Activated CD8-positive, alpha-beta memory T cell treated with anti-CD3 and anti-CD28 coated beads, Interleukin-2, amount 50 U/mL, for 4 hours (primary cell): ENCODE measurements around the gene SCFD2.
A peak's percentile ranks its signal among the peaks of the same experiment; 100 is the strongest.

Experiments used
- DNase-seq: peaks from one replicate; pipeline ENCODE4 v3.0.0-alpha.2; 2020

The SCFD2 gene

GRCh38 chr4:52868133-52868532 is 497.7 kb downstream of the SCFD2 start:
- no peak for DNase-seq

GRCh38 chr4:52867163-52867562 is 498.7 kb downstream of the SCFD2 start:
- no peak for DNase-seq

GRCh38 chr4:52866734-52867133 is 499.1 kb downstream of the SCFD2 start:
- DNase-seq = no peak

- DNase-seq = no peak
Observed at GRCh38 chr4:52865300-52865699, 500.6 kb downstream of the SCFD2 start.

GRCh38 chr4:52864793-52865192 is 501.1 kb downstream of the SCFD2 start:
- no peak for DNase-seq

- no peak for DNase-seq
Observed at GRCh38 chr4:52863324-52863723, 502.5 kb downstream of the SCFD2 start.

- DNase-seq = no peak
Observed at GRCh38 chr4:52862639-52863161, 503.2 kb downstream of the SCFD2 start.

GRCh38 chr4:52861879-52862616 is 503.8 kb downstream of the SCFD2 start, which contains the start of gene RASL11B:
TSS of gene RASL11B (plus strand) at chr4:52862317. CDS start at chr4:52862508, 191 bp downstream.
- DNase-seq = peak; percentile 81

GRCh38 chr4:52861171-52861823 is 504.6 kb downstream of the SCFD2 start:
- no peak for DNase-seq

GRCh38 chr4:52860361-52860760 is 505.5 kb downstream of the SCFD2 start:
- no peak for DNase-seq

GRCh38 chr4:52856801-52857200 is 509.1 kb downstream of the SCFD2 start:
- no peak for DNase-seq

GRCh38 chr4:52853351-52853750 is 512.5 kb downstream of the SCFD2 start:
- DNase-seq = no peak

GRCh38 chr4:52852711-52853110 is 513.1 kb downstream of the SCFD2 start:
- no peak for DNase-seq

- DNase-seq = no peak
Observed at GRCh38 chr4:52852041-52852440, 513.8 kb downstream of the SCFD2 start.

GRCh38 chr4:52850406-52851124 is 515.3 kb downstream of the SCFD2 start:
- no peak for DNase-seq

- no peak for DNase-seq
Observed at GRCh38 chr4:52848254-52848653, 517.6 kb downstream of the SCFD2 start.

- no peak for DNase-seq
Observed at GRCh38 chr4:52846502-52846901, 519.4 kb downstream of the SCFD2 start.

- DNase-seq = no peak
Observed at GRCh38 chr4:52844596-52844995, 521.3 kb downstream of the SCFD2 start.

- DNase-seq = no peak
Observed at GRCh38 chr4:52843958-52844357, 521.9 kb downstream of the SCFD2 start.

- no peak for DNase-seq
Observed at GRCh38 chr4:52843351-52843750, 522.5 kb downstream of the SCFD2 start.

- no peak for DNase-seq
Observed at GRCh38 chr4:52842792-52843191, 523.1 kb downstream of the SCFD2 start.

GRCh38 chr4:52841682-52842456 is 524.0 kb downstream of the SCFD2 start:
- no peak for DNase-seq
